ENCODE data around the gene ARHGEF10L. TPM values are rescaled to one million over a fixed set of nuclear protein-coding genes. Genes with fewer than 3 reads are reported as not detected.

The ARHGEF10L gene
- total RNA-seq, 1 donor from 2014 or later: 34.3 TPM

- no peak for DNase-seq (ENCODE audit: low spot score)
- intact Hi-C loops (cut with DNase I): no loop called here
- ATAC-seq: peak; percentile 16
Measured at GRCh38 chr1:17564458-17565393, 25.2 kb downstream of the ARHGEF10L start.

- ATAC-seq (no peak), DNase-seq (ENCODE audit: low spot score) (no peak)
- intact Hi-C loops (cut with DNase I): no loop called here
Measured at GRCh38 chr1:17565461-17566252, 26.2 kb downstream of the ARHGEF10L start.

- DNase-seq (ENCODE audit: low spot score) (no peak), ATAC-seq (no peak)
- intact Hi-C loops (cut with DNase I): no loop called here
Measured at GRCh38 chr1:17566417-17566816, 26.9 kb downstream of the ARHGEF10L start.

- no peak for ATAC-seq
- intact Hi-C loops (cut with DNase I): no loop called here
Measured at GRCh38 chr1:17566892-17567291, 27.4 kb downstream of the ARHGEF10L start.

GRCh38 chr1:17567582-17567981 lies 28.1 kb downstream of the ARHGEF10L start:
- intact Hi-C loops (cut with DNase I): no loop called here
- no peak for DNase-seq (ENCODE audit: low spot score)
- no peak for ATAC-seq

More at GRCh38 chr1:17566892-17567291, 27.4 kb downstream of the ARHGEF10L start:
- no peak for DNase-seq (ENCODE audit: low spot score)

- intact Hi-C loops (cut with DNase I): no loop called here
- DNase-seq (ENCODE audit: low spot score) (no peak), ATAC-seq (no peak)
Measured at GRCh38 chr1:17568014-17568900, 28.8 kb downstream of the ARHGEF10L start.

GRCh38 chr1:17569200-17570139 lies 30.0 kb downstream of the ARHGEF10L start:
- intact Hi-C loops (cut with DNase I): no loop called here
- peak; percentile 91 for DNase-seq (ENCODE audit: low spot score)

GRCh38 chr1:17570228-17570627 lies 30.7 kb downstream of the ARHGEF10L start:
- intact Hi-C loops (cut with DNase I): no loop called here
- ATAC-seq: no peak
- DNase-seq (ENCODE audit: low spot score): no peak

More at GRCh38 chr1:17569200-17570139, 30.0 kb downstream of the ARHGEF10L start:
- ATAC-seq: peak; percentile 91

GRCh38 chr1:17572264-17572985 lies 32.9 kb downstream of the ARHGEF10L start:
- intact Hi-C loops (cut with DNase I): no loop called here
- DNase-seq (ENCODE audit: low spot score) (no peak), ATAC-seq (no peak)

GRCh38 chr1:17573518-17574041 lies 34.1 kb downstream of the ARHGEF10L start:
- ATAC-seq (peak; percentile 8), DNase-seq (ENCODE audit: low spot score) (peak; percentile 78)
- intact Hi-C loops (cut with DNase I): no loop called here

GRCh38 chr1:17574516-17574915 lies 35.0 kb downstream of the ARHGEF10L start:
- no peak for ATAC-seq
- no peak for DNase-seq (ENCODE audit: low spot score)
- intact Hi-C loops (cut with DNase I): no loop called here

- DNase-seq (ENCODE audit: low spot score) (no peak), ATAC-seq (no peak)
- intact Hi-C loops (cut with DNase I): no loop called here
Measured at GRCh38 chr1:17575797-17576518, 36.5 kb downstream of the ARHGEF10L start.

- ATAC-seq (no peak), DNase-seq (ENCODE audit: low spot score) (no peak)
- intact Hi-C loops (cut with DNase I): no loop called here
Measured at GRCh38 chr1:17576519-17576853, 37.0 kb downstream of the ARHGEF10L start.

- DNase-seq (ENCODE audit: low spot score): no peak
- ATAC-seq: no peak
- intact Hi-C loops (cut with DNase I): no loop called here
Measured at GRCh38 chr1:17577907-17578297, 38.4 kb downstream of the ARHGEF10L start.

- intact Hi-C loops (cut with DNase I): no loop called here
- DNase-seq (ENCODE audit: low spot score) (no peak), ATAC-seq (no peak)
Measured at GRCh38 chr1:17579951-17580939, 40.7 kb downstream of the ARHGEF10L start.

Data from sciatic nerve (tissue), 2 donors.